ENCODE measurements around the gene SOX8.

SOX8 gene

DNA sequence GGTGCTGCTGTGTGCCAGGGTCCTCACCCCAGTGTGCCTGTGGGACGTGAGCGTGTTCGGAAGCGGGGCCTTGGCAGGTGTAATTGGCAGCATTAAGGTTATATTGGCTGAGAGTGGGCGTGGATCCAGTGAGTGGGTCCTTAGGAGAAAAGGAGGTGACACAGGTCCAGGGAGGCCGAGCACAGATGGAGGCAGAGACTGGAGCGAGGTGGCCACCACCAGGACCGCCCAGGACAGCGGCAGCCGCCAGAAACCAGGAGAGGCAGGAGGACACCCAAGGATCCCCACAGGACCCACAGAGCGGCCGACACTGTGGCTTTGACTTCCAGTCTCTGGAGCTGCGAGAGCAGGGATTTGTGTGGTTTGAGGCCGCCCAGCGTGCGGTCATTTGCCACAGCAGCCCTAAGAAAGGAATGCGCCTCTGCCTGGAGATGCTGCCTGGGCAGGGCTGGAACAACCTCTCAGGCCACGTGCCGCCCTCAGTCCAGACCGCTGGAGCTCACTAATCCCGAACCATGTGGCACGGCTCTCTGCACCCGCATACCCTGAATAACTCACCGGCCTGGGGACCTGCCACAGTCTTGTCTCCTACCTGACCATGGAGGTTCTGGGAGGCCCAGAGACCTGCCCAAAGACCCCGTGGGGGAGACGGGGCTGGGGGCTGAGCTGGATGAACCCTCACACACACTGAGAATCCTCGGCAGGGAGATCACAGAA is 45.4 kb downstream of the SOX8 start:
- no peak for DNase-seq (ENCODE audit: low spot score)

DNA sequence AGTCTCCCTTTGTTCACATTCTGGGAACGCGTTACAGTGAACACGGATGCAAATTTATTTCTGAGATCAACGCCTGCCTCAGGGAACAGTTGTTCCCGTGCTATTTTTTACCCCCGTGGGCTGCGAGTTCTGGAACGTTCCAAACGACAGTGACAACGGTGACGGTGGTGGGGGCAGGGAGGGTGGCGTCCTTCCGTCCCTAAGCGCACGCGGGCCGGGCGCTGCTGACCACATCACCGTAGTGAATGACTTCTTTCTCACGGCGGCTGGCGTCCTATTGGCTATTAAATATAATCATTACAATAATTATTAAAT is 45.9 kb downstream of the SOX8 start:
- no peak for DNase-seq (ENCODE audit: low spot score)

DNA sequence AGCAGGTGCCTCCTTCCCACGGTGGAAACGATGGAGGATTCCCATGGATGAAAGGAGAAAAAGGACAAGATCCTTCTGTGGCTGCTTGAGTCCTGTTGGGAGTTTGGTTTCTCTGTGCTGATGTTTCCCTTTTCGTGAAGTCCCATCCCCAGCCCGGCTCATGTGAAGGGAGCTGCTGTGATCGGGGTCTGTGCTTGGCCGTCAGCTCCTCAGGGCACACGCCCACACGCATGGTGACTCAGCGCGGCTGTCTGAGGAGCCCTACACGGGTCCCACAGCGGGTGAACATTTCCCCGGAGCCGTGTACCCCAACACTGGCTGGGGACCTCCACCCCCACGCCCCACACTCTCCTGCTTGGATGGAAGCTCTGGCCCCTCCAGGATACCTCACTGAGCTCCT is 46.5 kb downstream of the SOX8 start:
- no peak for DNase-seq (ENCODE audit: low spot score)

DNA sequence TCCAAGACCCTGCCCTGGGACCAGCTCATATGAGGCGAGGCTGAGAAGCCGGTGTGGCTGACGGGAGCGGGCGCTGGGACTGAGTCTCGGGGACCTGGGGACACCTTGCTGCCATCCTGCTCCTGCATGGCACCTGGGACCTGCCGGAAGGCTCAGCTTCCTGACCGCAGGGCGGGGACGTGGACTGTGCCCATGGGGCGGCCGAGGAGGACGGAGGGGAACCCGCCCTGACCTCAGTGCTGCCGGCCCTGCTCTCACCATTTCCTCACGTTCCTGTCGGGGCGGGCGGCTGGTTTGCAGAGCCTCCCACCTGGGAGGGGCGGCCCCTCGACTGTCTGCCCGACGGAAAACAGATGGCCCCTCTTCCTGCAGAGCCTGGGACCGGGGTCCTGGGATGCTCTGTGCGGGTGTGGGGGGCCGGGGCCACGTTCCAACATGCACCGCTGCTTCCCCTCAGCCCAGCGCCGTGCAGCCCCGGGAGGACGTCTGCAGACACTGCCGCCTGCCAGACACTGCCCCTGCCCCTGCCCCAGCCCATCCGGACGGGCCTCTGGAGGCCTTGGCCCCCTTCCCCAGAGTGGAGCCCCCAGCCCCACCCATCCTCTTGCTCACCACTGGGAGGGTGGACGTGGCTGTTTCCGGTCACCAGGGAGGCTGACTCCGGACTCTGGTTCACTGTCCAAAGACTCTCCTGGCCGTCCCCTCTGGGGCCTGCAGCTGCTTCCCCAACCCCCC is 47.1 kb downstream of the SOX8 start:
- DNase-seq (ENCODE audit: low spot score), result no peak

DNA sequence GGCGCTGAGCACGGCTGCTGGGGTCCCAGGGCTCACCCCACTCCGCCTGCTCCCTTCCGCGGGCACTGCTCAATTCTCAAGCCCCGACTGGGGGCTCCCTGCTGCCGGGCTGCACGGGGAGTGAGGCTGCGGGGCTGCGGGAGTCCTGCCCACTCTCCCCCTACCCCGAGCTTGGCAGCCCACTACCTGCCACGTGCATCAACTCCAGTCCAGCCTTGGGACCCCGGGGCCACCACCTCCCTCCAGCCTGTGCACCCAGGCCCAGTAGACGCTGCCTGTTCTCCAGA is 47.6 kb downstream of the SOX8 start:
- DNase-seq (ENCODE audit: low spot score), result no peak

DNA sequence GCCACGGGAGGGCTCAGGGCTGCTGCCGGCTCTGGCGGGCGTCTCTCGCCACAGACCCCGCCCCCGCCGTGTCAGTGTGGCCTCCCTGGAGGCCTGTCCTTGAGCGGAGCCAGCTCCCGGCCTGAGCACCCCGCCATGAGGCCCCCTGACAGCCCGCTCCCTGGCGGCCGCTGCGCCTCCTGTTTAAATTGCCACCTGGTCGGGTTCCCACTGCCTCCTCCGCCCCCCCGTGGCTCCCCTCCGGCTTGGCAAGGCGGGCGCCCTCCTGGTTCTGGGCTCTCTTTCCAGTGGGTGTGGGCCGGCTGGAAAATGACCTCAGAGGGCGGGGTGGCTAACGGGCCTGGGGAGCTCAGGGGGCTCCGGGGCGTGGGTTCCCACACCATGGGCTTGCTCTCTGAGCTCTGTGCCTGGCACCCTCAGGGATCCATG is 48.9 kb downstream of the SOX8 start:
- DNase-seq (ENCODE audit: low spot score), result no peak

DNA sequence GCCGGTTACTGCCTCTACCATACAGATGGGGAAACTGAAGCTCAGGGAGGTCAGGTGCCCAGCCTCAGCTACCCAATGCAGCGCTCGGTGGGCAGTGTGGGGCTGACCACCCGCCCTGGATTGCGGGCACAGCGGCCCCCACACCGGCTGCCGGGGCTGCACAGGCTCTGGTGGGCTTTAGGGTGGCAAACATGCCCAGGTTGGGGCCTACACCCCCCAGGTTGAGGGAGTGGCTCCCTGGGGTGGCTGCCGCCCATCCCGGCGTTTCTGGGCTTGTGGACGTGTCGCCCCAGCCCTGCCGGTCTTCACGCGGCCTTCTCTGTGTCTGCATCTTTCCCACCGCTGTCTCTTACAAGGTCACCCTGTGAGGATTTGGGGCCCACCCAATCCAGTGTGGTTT is 50.1 kb downstream of the SOX8 start:
- no peak for DNase-seq (ENCODE audit: low spot score)

DNA sequence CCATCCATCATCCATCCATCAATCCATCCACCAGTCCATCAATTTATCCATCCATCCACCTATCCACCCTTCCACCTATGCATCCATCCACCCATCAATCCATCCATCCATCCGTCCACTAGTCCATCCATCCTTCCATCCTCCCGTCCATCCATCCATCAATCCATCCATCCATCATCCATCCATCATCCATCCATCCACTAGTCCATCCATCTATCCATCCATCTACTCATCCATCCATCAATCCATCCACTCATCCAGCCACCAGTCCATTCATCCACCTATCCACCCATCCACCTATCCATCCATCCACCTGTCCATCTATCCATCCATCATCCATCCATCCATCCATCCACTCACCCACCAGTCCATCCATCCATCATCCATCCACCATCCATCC is 51.0 kb downstream of the SOX8 start:
- no peak for DNase-seq (ENCODE audit: low spot score)

DNA sequence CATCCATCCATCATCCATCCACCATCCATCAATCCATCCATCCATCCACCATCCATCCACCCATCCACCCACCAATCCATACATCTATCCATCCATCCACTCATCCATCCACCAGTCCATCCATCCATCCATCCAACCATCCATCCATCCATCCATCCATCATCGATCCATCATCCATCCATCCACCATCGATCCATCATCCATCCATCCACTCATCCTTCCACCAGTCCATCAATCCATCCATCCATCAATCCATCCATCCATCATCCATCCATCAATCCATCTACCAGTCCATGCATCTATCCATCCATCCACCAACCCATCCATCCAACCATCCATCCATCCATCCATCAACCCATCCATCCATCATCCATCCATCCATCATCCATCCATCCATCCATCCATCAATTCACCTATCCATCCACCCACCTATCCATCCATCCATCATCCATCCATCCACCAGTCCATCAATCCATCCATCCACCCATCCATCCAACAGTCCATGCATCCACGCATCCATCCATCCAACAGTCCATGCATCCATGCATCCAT is 51.6 kb downstream of the SOX8 start:
- no peak for DNase-seq (ENCODE audit: low spot score)

DNA sequence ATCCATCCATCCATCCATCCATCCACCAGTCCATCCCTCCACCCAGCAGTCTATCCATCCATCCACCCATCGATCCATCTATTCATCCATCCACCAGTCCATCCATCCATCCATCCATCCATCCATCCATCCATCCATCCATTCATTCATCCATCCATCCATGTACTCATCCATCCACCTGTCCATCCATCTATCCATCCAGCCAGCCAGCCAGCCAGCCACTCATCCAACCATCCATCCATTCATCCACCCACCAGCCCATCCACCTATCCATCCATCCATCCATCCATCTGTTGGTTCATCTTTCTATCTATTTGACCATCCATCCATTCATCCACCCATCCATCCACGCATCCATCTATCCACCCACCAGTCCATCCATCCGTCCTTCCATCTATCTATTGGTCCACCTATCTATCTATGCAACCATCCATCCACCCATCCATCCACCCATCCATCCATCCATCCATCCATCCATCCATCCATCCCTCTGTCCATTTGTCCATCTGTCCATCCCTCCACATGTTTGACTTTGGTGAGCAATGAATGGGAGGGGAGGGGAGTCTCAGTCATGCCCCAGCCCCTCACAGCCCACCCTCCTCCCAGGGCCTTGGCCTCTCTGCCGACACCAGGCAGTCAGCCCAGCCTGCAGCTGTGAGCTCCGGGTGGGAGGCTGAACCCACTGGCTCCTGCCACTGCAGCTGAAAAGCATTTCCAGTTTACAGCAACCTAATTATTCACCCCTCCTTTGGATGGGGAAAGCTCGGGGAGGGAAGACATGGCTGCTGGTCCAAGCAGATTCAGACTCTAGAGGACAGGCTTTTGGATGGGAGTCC is 52.9 kb downstream of the SOX8 start:
- DNase-seq (ENCODE audit: low spot score), result no peak

DNA sequence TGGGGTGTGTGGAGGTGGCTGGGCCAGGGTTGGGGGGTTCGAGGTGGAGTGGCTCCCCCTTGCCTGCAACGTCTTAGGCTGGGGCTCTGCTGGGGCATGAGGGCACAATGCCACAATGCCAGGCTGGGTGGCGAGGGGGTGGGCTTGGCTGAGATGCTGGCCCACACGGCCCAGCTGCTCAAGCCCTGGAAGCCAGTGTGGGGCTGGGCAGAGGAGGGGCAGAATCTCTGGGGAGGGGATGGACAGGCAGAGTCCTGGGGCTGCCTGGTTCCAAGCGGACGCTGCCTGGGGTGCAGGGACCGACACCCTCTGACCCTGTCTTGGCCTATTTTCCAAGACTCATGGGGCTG is 53.5 kb downstream of the SOX8 start:
- no peak for DNase-seq (ENCODE audit: low spot score)

DNA sequence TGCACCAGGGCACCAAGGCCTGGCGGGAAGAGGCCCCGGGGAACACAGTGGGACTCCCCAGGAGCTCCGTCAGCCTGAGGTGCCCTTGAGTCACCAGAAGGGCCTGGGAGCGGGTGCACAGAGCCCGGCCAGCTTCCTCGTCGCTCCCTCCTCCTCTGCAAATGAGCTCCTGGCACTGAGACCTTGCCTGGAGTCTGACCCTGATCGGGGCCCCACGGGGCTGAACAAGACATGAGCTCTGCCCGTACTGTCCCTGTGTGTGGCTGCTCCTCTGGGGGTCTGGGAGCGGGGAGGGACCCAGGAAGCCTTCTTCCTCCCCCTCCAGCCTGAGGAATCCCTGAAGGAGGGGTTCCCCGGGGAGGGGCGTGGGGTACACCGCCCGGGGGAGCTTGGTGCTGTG is 54.6 kb downstream of the SOX8 start:
- DNase-seq (ENCODE audit: low spot score), result no peak

All from kidney tubule cell (primary cell).